HEK293 (cell line): ENCODE data around the gene SUPT5H.

Source experiments
- KLF10 ChIP-seq: fragments of 450-650 bp; IDR thresholded peaks from 2 replicates; pipeline ENCODE4 v1.5.1; 2018; ENCODE audit warnings: missing biosample characterization, mild to moderate bottlenecking, missing genetic modification characterization
- ZFP3 ChIP-seq: fragments of 450-650 bp; formaldehyde crosslinking; IDR thresholded peaks from 2 replicates; pipeline ENCODE4 v1.5.1; 2016; ENCODE audit warnings: low read depth, missing biosample characterization, missing genetic modification characterization
- TF ChIP-seq, protein P1 (sequence below): fragments of 450-650 bp; formaldehyde crosslinking; IDR thresholded peaks from 2 replicates; pipeline ENCODE4 v1.5.1; 2016; ENCODE audit warnings: missing biosample characterization, missing genetic modification characterization
- TF ChIP-seq, protein P2 (sequence below): fragments of 450-650 bp; formaldehyde crosslinking; IDR thresholded peaks from 2 replicates; pipeline ENCODE4 v1.5.1; 2016; ENCODE audit warnings: missing biosample characterization, missing genetic modification characterization

DNA sequence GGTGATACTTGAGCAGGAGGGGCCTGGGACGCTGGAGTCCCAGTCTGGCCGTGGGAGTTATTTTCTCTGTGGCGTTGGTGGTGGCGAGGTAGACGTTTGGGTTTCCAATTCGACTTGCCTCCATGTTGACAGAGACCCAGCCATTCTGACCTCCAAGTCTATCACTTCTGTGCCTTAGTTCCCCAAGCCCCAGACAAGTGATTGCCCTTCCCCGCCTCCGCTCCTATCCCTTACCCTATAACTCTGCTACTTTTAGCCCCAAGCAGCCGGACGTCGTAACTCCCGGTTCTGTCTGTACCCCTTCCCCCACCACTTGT lies 35.8 kb downstream of the SUPT5H start:
- TF ChIP-seq, protein P1, sequence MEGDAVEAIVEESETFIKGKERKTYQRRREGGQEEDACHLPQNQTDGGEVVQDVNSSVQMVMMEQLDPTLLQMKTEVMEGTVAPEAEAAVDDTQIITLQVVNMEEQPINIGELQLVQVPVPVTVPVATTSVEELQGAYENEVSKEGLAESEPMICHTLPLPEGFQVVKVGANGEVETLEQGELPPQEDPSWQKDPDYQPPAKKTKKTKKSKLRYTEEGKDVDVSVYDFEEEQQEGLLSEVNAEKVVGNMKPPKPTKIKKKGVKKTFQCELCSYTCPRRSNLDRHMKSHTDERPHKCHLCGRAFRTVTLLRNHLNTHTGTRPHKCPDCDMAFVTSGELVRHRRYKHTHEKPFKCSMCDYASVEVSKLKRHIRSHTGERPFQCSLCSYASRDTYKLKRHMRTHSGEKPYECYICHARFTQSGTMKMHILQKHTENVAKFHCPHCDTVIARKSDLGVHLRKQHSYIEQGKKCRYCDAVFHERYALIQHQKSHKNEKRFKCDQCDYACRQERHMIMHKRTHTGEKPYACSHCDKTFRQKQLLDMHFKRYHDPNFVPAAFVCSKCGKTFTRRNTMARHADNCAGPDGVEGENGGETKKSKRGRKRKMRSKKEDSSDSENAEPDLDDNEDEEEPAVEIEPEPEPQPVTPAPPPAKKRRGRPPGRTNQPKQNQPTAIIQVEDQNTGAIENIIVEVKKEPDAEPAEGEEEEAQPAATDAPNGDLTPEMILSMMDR (tag by site-specific recombination), result no peak
- no peak for TF ChIP-seq KLF10
- TF ChIP-seq ZFP3, result no peak
- TF ChIP-seq, protein P2, sequence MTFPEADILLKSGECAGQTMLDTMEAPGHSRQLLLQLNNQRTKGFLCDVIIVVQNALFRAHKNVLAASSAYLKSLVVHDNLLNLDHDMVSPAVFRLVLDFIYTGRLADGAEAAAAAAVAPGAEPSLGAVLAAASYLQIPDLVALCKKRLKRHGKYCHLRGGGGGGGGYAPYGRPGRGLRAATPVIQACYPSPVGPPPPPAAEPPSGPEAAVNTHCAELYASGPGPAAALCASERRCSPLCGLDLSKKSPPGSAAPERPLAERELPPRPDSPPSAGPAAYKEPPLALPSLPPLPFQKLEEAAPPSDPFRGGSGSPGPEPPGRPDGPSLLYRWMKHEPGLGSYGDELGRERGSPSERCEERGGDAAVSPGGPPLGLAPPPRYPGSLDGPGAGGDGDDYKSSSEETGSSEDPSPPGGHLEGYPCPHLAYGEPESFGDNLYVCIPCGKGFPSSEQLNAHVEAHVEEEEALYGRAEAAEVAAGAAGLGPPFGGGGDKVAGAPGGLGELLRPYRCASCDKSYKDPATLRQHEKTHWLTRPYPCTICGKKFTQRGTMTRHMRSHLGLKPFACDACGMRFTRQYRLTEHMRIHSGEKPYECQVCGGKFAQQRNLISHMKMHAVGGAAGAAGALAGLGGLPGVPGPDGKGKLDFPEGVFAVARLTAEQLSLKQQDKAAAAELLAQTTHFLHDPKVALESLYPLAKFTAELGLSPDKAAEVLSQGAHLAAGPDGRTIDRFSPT, result no peak
